NB4 (cell line): ENCODE data around the gene KLHDC9.

ENCODE experiments used
- DNase-seq: peaks from one replicate; pipeline ENCODE4 v3.0.0; 2010; ENCODE audit warnings: low read depth
- H3K4me3 ChIP-seq: one replicate; pipeline ENCODE4 v1.5.1; 2011; ENCODE audit warnings: mild to moderate bottlenecking, low read depth, low read length, moderate library complexity
- MYC ChIP-seq: IDR thresholded peaks from 2 replicates; pipeline ENCODE4 v1.6.1; 2011; ENCODE audit warnings: low read depth, low read length
- POLR2A ChIP-seq: IDR thresholded peaks from 2 replicates; pipeline ENCODE4 v1.6.1; 2011; ENCODE audit warnings: mild to moderate bottlenecking; ENCODE audit not compliant: insufficient read length; ENCODE audit errors: extremely low read depth
- TF ChIP-seq, protein P1 (sequence below): IDR thresholded peaks from one replicate; pipeline ENCODE4 v1.5.1; 2012; ENCODE audit warnings: low read depth, low read length
- TF ChIP-seq, protein P2 (sequence below): IDR thresholded peaks from 2 replicates; pipeline ENCODE4 v1.6.1; 2011; ENCODE audit warnings: low read depth, low read length

Gene KLHDC9

DNA sequence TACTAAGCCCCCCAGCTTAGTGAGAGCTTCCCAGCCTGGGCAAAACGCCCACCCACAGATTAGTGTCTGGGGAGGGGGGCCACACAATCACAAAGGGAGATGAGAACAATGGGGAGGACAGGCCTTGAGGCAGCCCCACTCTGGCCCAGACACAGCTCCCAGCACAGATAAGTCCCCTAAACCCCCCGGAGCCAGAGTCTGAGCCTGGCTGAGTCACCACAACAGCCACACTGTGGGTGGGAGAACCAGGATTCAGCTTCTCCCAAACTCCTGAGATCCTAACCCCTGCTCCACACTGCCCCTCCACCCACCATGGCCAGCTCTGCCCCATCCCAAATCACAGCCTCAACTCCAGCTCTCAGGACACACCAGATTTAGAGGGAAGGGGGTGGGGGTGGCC lies 13.0 kb upstream of the KLHDC9 start:
- DNase-seq = no peak
- H3K4me3 ChIP-seq = no peak overlapping the region
- TF ChIP-seq POLR2A (no peak), MYC (no peak)
- TF ChIP-seq, protein P1, sequence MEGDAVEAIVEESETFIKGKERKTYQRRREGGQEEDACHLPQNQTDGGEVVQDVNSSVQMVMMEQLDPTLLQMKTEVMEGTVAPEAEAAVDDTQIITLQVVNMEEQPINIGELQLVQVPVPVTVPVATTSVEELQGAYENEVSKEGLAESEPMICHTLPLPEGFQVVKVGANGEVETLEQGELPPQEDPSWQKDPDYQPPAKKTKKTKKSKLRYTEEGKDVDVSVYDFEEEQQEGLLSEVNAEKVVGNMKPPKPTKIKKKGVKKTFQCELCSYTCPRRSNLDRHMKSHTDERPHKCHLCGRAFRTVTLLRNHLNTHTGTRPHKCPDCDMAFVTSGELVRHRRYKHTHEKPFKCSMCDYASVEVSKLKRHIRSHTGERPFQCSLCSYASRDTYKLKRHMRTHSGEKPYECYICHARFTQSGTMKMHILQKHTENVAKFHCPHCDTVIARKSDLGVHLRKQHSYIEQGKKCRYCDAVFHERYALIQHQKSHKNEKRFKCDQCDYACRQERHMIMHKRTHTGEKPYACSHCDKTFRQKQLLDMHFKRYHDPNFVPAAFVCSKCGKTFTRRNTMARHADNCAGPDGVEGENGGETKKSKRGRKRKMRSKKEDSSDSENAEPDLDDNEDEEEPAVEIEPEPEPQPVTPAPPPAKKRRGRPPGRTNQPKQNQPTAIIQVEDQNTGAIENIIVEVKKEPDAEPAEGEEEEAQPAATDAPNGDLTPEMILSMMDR = no peak
- TF ChIP-seq, protein P2, sequence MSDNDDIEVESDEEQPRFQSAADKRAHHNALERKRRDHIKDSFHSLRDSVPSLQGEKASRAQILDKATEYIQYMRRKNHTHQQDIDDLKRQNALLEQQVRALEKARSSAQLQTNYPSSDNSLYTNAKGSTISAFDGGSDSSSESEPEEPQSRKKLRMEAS = no peak

DNA sequence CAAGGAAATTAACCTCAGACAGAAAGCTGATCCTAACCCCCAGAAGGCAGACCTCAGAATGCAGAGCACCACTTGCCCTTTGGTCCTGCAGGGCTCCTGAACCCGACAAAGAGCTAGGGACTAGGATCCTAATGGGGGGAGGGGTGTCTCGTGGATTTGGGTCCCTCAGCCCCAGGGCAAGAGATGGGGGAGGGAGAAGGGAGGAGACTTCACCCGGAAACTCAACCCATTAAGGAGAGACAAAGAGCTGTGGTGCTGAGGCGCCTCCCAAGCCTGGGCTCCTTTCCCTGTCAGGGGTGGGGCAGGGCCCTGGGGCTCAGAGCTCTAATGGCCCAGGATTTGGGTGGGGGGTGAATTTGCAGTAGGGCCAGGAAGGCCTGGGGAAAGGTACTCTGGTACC lies 11.7 kb upstream of the KLHDC9 start:
- no peak for DNase-seq
- no peak overlapping the region for H3K4me3 ChIP-seq
- TF ChIP-seq, protein P1 = no peak
- TF ChIP-seq MYC (no peak), POLR2A (no peak)
- TF ChIP-seq, protein P2 = no peak

DNA sequence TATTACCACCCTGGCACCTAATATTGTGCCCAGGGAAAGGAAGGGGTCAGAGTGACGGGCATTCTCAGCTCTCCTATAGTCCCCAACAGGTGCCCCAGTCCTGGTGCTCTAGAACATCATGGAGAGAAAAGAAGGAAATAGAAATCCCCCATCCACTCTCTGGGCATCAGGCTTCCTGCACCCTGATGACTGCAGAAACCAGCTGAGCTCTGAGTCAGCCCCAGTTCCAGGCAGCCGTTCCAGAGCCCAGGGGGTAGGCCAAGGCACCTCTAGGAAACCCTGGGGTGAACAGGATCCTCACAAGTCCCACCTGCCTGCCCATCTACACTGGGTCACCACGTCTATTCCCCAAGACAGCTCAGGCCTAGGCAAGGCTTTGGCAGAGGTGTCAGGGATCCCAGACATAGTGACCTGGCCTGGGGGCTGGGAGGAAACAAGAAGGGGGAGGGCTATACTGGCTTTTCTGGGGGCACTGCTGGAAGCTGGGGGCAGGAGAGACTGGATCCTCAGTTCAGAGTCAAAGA lies 9.5 kb upstream of the KLHDC9 start:
- TF ChIP-seq POLR2A (no peak), MYC (no peak)
- TF ChIP-seq, protein P1 = no peak
- TF ChIP-seq, protein P2 = no peak
- no peak for DNase-seq
- H3K4me3 ChIP-seq = no peak overlapping the region

DNA sequence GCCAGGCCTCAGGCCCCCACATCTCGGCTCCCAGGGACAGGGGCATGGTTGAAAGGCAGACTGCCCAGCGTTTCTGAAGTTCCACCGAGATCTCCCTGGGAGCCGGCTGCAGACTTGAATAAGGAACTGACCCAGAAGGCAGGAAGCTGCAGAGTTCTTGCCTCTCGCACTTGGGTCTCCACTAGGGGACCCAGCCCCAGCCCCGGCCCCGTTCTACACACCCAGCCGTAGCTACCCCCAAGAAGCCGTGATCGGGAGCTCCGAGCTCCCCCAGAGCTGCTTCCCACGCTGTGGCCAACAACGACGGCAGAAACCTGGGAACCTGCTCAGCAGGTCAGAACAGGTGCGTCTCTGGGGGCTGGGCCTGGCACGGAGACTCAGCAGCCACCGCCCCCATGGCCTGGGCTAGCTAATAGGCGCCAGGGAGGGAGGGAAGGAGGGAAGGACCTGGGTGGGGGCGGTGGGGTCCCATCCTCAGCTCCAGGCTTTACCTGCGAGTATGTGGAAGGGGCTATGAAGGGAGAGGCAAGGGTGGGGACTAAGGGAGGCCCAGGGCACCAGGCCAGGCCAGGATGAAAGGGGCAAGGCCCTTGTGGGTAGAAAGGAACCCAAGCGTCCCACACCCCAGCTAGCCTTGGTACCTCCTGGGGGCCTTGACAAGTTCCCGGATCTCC lies 8.8 kb upstream of the KLHDC9 start, which contains the start of gene NECTIN4:
NECTIN4 (minus strand) TSS at position 308 of the 674 bp plus-strand sequence; CDS start at position 46, 262 bp downstream.
- TF ChIP-seq MYC = no peak
- no peak for TF ChIP-seq POLR2A
- TF ChIP-seq, protein P2 = no peak
- TF ChIP-seq, protein P1 = no peak
- no peak for DNase-seq
- no peak within 1 kb of the TSS for H3K4me3 ChIP-seq

DNA sequence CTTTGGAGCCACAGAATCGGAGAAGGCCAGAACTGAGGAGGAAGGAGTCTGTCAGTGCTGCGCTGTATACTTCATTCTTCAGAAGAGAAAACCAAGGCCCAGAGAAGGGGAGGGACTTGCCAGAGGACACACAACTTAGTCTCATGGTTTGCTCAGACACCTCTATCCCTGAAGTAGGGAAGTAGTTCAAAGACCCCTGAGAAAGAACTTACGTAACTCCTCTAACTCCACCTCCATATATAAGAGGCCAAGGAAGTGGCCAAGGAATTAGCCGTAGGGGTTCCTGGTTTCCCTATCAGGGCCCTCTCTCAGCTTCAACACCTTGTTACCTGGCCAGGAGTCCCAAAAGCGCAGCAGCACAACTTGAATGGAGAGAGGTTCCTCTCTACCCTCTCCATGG lies 8.2 kb upstream of the KLHDC9 start:
- H3K4me3 ChIP-seq = no peak overlapping the region
- no peak for DNase-seq
- no peak for TF ChIP-seq MYC
- no peak for TF ChIP-seq POLR2A
- TF ChIP-seq, protein P1 = no peak
- TF ChIP-seq, protein P2 = no peak
